ENCODE measurements around the gene GSG1L. TPM values are rescaled to one million over a fixed set of nuclear protein-coding genes. Genes with fewer than 3 reads are reported as not detected.
"Not testable (repeated sequence)": the region's sequence is repeated elsewhere in the genome, so short reads cannot be mapped to it uniquely, and the experiment has no call there.

Gene GSG1L
- total RNA-seq, 1 donor from 2014 or later = not detected

DNA sequence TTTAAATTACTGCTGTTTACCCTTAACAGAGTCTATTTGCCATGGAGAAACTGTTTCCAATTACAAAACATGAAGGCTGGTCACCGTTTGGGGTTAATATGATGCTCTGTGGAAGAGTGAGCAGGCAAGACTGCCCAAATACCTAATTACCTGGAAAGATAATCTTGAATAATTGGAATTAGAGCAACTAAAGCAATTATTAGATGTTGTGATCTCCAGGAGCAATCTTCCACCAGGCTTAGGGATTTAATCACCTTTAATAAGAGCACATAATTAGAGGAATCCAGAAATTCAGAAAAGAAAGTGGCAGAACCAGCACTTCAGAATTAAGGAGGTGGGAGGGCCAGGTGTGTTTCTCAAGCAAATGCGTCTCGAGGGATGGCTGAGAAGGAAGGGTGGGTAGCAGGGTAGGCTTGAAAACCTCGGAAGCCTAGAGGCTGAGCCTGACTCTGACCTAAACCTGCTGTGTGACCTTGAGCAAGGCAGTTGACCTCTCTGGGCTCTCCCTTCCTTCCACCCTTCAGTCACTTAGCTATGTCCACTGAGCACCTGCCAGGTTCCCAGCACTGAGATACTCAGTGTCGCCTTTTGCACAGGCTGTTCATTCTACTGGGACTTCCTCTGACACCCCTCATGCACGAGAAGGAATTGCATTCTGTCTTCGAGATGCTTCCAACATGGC, 113.2 kb downstream of the GSG1L start:
- DNase-seq (ENCODE audit: low read depth) = no peak

DNA sequence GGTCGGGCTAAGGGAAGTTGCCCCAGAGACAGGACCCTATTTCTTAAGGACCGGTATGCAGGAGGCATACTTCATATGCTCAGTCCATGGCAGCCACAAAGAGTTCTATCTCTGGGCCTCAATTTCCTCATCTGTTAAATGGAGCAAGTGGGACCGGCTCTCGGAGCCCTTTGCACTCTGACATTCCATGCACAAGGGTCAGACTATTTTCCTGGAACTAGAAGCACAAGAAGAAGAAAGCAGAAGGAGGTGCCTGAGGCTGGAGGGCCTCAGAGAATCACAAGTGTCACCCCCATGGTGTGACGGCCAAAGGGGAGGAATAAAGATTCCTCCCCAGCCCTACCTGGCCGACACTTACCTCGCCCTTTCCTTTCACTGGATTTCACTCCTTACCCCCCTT, 115.8 kb downstream of the GSG1L start:
- no peak for DNase-seq (ENCODE audit: low read depth)

DNA sequence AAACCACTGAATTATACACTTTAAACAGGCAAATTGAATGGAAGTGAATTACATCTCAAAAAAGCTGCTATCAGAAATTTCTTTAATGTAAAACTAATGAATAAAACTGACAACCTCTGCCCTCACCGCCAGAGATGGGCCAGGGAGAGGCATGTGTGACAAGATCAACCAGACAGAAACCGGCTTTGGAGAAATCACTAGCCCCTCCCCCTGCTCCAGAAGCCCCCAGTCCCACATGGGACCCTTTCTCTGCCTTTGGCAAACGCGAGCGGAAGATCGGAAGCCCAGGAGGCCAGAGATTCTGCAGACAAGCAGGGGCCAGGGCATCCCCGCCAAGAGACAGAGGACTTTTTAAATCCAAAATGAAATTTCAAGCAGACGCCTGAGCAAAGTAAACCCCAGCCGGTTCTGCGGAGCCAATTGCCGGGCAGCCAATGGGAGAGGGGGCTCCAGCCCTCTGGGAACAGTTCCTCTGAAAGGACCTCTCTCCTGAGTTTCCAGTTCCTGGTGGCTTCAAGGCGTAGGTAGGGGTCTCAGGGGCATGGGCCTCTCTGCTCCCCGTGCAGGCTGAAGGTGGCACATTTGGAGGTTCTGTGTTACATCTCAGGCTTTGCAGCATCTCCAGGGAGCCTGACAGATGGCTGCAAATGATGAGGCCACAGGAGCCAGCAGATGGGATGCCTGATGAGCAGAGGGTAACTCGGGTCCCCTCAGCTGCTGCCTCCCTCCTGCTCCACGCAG, 118.1 kb downstream of the GSG1L start:
- no peak for DNase-seq (ENCODE audit: low read depth)

DNA sequence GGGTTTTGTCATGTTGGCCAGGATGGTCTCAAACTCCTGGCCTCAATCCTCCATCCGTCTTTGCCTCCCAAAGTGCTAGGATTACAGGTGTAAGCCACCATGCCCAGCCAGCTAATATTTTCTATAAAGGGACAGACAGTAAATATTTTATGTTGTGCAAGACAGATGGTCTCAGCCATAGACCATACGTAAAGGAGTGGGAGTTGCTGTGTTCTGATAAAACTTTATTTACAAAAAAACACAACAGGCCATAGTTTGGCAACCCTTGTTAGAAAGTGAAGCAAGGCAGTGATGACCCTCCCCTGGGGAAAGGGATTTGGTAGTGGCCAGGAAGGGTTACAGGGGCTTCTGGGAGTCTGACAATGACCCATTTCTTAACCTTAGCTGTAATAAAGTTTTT, 119.7 kb downstream of the GSG1L start:
- no peak for DNase-seq (ENCODE audit: low read depth)

DNA sequence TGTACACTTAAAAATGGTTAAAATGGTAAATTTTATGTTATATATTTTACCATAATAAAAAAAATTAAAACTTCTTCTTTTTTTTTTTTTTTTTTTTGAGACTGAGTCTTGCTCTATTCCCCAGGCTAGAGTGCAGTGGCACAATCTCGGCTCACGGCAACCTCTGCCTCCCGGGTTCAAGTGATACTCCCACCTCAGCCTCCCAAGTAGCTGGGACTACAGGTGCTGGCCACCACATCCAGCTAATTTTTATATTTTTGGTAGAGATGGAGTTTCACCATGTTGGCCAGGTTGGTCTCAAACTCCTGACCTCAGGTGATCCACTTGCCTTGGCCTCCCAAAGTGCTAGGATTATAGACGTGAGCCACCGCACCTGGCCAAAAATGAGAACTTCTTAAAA, 121.4 kb downstream of the GSG1L start:
- not testable (repeated sequence) for DNase-seq (ENCODE audit: low read depth)

DNA sequence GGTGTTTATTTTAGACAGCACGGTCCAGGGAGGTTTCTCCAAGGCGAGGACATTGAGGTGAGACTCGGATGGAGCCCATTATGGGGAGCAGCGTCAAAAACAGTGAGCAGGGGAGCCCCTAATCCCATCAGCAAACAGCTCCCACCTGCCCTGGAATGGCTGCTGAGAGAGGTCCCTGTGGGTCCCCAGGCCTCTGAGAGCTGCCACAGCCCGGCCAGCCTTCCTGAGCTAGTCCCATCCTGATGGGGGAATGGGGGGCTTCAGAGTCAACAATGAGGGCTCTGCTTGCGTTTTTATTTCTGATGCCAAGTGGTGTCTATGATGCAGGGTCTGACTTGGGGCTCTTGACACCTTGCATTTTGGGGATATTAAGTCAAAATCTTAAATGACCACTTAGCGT, 128.4 kb downstream of the GSG1L start:
- DNase-seq (ENCODE audit: low read depth) = no peak

DNA sequence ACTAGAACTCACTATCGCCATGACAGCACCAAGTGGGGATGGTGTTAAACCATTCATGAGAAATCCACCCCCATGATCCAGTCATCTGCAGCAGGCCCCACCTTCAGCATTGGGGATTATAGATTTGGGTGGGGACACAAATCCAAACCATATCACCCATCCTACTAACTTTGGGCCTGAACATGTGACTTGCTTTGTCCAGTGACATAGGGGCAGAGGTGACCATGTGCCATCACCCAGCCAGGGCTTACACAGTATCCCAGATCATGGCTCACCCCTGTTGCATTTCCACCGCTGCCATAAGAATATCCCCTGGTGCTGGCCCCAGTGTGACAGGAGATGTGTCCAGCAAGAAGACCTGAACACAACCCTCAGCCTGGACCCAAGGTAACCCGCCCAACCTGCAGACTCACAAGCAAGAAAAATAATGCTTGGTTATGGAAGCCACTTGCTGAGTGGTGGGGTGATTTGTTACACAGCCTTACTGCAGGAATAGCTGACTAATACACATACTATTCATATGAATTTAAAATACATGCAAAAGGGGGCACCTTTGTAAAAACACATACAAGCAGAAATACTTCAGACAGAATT, 130.9 kb downstream of the GSG1L start:
- DNase-seq (ENCODE audit: low read depth) = no peak

DNA sequence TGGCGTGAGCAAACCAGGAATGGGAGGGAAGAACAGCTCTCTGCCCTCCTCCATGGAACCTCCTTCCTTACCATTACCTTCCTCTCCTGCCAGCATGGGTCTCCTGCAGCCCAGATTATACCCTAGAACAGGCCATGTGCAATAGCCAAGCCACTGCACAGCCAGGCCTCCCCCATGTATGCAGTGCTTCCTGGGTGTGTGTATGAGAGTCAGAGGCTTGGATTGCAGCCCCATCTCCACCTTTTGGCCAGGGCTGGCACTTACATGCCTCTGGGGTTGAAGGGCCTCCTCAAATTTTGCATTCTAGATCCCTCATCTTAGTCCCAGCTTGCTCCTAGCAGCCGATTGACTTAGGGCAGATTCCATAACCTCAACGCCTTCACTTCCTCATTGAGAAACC, 133.7 kb downstream of the GSG1L start:
- DNase-seq (ENCODE audit: low read depth) = no peak

DNA sequence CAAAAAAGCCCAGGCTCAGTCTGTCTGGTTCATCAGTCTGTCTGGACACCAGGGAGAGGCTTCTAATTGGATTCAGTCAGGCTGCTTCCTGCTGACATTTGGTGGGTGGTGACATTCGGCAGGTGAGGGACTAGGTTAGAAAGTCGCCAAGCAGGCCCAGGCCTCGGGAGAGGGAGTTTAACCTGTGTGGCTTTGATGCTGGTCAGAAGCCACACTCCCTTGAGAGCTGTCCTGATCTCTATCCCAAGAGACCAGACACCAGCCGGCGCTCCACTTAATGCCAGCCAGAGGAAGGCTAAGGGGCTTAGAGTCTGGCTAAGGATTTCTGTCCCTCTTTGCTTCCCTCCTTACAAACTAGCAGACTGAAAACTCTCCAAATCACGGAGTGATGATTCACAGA, 135.0 kb downstream of the GSG1L start:
- DNase-seq (ENCODE audit: low read depth) = no peak

DNA sequence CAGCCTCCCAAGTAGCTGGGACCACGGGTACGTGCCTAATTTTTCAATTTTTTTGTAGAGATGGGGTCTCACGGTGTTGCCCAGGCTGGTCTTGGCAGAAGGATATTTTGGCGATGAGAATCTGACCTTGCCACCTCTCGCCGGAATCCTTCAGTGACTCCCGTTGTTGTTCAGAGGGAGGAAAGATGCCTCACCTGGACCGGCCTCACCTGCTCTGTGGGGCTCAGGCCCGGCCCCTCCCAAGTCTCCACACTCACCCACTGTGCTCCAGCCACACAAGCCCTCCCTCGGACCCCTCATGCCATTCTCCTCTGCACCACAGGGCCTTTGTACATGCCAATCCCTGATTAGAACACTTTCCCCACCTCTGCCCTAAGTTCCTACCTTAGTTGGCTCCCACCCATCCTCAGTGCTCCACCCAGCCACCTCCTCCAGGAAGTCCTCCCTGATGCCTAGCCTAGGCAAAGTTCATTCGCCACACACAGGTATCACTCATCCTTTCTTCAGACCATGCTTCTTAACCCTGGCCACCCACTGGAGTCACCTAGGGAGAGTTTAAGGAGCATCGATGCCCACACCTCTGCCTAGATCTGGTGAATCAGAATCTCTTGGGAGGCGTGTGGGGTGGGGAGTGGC, 136.1 kb downstream of the GSG1L start:
- no peak for DNase-seq (ENCODE audit: low read depth)

DNA sequence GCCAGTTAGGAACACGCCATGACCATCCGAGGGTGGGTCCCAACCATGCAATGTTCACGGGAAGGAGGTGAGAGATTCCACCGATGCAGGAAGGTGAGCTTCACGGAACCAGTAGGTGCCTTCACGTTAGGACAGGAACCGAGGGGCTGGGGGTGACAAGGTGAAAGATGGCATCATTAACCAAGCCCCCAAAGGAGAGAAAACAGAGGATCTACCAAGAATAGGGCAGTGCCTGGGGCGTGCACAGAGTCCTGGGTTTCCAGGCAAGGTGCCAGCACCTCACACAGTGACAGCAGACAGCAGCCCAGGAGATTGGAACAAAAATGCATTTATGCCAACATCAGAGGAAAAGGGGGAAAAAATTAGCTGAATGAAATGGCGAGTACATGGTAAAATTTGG, 137.9 kb downstream of the GSG1L start:
- DNase-seq (ENCODE audit: low read depth) = no peak

DNA sequence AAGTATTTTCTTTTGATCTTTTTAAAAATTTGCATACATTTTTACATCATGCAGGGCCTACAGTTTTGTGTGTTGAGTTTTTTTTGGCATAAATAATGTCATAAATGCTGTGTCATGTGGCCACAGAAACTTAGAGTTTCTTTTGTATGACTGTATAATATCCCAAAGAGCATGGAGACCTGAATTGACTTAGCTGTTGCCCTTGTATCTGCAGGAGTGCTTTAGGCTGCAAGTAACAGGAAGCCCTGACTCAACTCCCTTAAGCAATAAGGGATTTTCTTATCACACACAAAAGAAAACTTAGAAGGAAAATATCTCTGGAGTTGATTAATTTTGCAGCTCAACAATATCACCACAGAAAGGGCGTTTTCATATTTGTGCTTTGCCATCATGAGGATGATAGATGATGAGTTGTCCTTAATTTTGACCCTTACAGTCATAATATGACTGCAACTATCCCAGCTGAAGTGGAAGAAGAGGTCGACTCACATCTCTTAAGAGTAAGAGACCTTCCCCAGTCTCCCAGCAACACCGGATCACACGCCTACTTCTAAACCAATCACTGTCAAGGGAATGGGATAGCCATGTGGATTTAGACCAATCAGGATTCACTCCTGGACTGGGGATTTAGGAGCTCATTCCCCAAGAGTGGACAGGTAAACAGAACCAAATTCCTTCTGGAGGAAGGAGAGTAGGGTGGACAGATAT, 138.9 kb downstream of the GSG1L start:
- DNase-seq (ENCODE audit: low read depth) = no peak

DNA sequence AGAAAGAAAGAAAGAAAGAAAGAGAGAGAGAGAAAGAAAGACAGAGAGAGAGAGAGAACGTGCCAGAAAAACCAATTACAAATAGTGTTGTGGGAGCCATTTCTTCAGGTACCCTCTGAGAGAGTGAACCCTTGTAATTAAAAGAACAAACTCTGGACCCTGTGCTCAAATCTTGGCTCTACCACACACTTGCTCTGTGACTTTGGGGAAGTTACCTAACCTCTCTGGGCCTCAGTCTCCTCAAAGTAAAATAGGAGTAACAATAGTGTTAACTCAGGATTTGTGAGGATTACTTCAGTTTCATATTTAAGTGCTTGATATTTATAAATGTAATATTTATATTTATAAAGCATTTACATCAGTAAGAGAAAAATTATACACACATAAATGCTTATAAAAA, 139.8 kb downstream of the GSG1L start:
- DNase-seq (ENCODE audit: low read depth) = no peak

DNA sequence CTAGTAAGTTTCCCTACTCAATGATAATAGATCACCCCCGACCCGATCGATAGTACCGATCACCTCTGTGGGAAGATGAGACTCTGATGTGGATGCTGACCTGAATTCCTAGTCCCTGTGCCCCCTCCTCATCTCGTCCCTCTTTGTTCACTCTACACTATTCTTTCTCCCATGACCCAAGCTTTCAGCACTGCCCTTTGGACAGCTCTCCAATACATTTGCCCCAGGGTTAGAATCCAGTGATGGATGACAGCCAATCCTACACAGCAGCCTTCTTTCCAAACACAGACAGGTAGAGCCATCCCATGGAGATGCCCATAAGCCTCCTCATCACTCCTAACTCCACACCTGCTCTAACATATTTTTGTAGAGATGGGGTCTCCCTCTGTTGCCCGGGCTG, 141.1 kb downstream of the GSG1L start:
- DNase-seq (ENCODE audit: low read depth) = no peak

DNA sequence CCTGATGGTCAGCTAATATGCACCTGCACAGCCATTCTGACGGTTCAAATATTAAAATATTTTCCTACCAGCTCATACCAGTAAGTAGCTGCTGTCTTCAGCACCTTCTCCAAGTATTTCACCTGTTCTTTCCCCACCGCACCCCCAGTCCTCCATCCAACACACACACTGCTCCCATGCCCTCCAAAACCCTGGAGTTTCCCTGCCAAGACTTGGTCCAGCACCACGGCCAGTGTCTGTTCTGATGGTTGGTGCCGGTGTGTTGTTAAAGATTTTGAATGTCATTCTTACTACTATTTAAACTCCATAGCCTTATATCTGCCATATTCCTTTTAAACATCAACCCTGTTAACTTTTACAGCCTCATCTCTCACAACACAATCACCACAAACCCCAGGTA, 142.4 kb downstream of the GSG1L start:
- no peak for DNase-seq (ENCODE audit: low read depth)

DNA sequence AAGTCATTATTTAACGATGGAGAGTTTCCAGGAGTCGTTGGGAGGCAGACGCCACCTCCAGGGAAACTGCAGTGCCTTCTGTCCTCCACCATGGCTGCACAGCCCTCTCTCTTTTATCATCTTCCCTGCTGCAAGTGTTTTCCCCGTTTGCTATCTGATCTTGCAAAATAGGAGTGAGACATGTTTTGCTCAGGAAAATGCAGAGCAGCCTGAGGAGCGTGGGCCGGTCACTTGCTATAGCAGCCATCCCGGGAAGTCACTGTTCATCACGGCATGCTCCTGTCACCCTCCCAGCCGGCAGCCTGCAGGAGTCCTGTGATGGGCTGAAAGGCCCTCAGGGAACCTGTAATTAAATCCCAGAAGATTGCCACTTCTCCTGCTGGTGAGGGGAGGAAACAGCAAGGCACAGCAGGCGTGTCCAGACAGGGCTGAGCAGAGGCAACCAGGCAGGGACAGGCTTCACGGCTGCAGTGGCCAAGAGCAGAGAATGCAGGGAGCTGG, 143.1 kb downstream of the GSG1L start:
- DNase-seq (ENCODE audit: low read depth) = no peak

DNA sequence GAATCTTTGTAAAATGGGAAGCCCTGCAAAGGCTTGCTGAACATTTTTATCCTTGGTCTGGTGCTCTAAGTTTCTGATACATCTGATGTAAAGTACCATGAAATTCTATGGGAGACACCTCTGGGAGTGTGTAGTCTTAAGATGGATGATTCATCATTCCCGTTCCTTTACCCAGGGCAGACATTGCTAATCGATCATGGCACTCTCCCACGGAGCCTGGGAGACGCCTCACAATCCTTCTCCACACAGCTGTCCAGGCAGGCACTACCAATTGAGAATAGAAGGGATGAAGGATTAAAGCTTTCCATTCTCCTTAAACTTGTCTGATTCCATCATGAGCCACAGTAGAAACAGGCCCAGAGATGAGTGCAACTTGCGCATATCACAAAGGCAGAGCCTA, 144.8 kb downstream of the GSG1L start:
- no peak for DNase-seq (ENCODE audit: low read depth)

DNA sequence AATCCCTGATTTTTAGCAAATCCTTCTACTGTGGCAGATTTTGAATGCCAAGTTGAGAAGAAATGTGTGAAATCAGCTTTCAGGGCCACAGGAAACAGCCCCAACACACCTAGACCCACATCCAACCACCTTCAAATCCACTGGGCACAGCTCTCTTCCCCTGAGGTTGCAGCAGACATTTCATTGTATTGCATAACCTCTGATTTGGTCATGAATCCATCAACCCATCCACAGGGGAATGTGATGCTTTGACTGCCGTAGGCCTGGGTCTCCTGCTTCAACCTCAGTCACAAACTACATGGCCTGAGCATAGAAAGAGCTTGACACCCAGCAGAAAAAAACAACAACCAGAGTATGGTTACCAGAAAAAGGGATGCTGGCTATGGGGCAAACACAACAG, 145.6 kb downstream of the GSG1L start:
- no peak for DNase-seq (ENCODE audit: low read depth)

DNA sequence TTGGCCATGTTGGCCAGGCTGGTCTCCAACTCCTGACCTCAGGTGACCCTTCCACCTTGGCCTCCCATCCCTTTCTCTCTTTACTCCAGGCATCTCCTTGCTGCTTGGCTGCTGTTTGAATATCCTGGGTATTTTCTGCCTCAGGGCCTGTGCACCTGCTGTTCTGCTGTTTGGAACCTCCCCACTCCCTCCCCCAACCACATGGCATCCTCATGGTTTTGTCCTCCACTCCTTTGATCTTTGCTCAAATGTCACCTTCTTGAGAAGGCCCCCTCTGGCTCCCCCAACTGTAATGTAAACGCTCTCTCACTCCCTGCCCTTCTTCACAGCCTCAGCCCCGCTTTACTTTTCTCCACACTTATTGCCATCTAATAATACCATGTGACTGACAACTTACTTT, 152.0 kb downstream of the GSG1L start:
- DNase-seq (ENCODE audit: low read depth) = no peak

DNA sequence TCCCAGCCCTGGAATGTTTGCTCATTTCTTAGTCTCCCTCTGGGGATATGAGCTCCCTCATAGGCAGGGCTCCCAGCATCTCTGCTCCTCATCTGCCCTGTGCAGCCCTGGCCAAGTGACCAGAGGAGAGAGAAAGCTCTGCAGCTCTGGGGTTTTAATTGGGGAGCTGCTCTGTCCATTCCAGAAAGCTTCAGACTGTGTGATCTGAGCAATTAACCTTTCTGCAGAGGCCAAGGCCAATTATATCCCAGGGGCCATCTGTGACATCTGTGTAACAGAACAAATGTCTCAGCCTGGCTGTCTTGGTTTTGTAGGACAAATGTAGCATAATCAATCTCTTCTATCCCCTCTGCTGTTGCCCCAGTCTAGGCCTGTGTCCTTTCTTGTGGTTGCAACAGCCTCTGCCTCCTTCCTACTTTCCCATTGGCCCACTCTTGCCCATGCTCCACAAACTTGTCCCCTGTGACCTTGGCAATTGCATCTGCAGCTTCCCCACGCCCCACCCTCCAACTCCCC, 156.0 kb downstream of the GSG1L start:
- DNase-seq (ENCODE audit: low read depth) = no peak

DNA sequence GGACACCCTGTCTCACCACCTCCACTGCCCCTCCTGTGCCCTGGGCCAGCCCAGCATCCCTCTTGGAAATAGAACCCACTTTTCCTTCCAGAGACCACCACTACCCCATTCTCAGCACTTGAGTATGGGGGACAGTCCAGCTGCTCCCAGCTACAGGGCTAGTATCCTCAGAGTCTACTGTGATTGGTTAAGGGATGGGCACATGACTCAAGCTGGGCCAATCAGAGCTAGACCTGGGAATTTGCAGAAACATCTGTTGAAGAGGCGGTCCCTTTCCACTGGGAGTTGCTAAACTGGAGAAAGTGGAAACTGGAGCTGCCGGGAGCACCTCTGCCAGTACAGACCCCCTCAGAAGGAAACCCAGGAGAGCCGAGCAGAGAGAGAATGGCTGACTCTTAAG, 156.6 kb downstream of the GSG1L start:
- DNase-seq (ENCODE audit: low read depth) = no peak

All from renal cortical epithelial cell (primary cell).